Measurements from ENCODE around the gene ACSM6. TPM values are rescaled to one million over a fixed set of nuclear protein-coding genes. Genes with fewer than 3 reads are reported as not detected.

Gene ACSM6, protein sequence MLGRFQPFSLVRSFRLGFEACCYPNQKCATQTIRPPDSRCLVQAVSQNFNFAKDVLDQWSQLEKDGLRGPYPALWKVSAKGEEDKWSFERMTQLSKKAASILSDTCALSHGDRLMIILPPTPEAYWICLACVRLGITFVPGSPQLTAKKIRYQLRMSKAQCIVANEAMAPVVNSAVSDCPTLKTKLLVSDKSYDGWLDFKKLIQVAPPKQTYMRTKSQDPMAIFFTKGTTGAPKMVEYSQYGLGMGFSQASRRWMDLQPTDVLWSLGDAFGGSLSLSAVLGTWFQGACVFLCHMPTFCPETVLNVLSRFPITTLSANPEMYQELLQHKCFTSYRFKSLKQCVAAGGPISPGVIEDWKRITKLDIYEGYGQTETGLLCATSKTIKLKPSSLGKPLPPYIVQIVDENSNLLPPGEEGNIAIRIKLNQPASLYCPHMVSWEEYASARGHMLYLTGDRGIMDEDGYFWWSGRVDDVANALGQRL
- polyA plus RNA-seq (0.04 TPM in 1 of 3 replicates, not detected in the others), polyA minus RNA-seq (not detected in 3 replicates)
- not detected for polyA plus RNA-seq (2011; ENCODE audit: low read depth)
- polyA plus RNA-seq (2011; cell fraction: cytosol; rRNA removed): not detected in 2 replicates
- not detected in 2 replicates for polyA plus RNA-seq (2011; cell fraction: nucleus; rRNA removed)
- polyA plus RNA-seq (2012; ENCODE audit: low replicate concordance): not detected in 2 replicates
- not detected for polyA minus RNA-seq (2011; cell fraction: cytosol; rRNA and poly(A)+ RNA removed)
- not detected in 2 replicates for polyA minus RNA-seq (2011; cell fraction: nucleus; rRNA and poly(A)+ RNA removed)

- H3K4me1 ChIP-seq (ENCODE audit: control insufficient read depth, extremely low read depth, insufficient read depth, low read length): no peaks in the 10 kb centered on the region
- TF ChIP-seq, protein P1, sequence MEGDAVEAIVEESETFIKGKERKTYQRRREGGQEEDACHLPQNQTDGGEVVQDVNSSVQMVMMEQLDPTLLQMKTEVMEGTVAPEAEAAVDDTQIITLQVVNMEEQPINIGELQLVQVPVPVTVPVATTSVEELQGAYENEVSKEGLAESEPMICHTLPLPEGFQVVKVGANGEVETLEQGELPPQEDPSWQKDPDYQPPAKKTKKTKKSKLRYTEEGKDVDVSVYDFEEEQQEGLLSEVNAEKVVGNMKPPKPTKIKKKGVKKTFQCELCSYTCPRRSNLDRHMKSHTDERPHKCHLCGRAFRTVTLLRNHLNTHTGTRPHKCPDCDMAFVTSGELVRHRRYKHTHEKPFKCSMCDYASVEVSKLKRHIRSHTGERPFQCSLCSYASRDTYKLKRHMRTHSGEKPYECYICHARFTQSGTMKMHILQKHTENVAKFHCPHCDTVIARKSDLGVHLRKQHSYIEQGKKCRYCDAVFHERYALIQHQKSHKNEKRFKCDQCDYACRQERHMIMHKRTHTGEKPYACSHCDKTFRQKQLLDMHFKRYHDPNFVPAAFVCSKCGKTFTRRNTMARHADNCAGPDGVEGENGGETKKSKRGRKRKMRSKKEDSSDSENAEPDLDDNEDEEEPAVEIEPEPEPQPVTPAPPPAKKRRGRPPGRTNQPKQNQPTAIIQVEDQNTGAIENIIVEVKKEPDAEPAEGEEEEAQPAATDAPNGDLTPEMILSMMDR (optimal IDR thresholded peaks at IDR 0.05 in 1 of 3, IDR thresholded peaks at IDR 0.05 in 1 of 3, conservative IDR thresholded peaks at IDR 0.05 in 1 of 3; ENCODE audit: extremely low read depth in 1 of 3, insufficient read depth in 2 of 3, low read length in 3 of 3): no peak
- TF ChIP-seq EZH2 (IDR thresholded peaks at IDR 0.05; ENCODE audit: low read length): no peak
- no peaks in the 10 kb centered on the region for H3K27me3 ChIP-seq (ENCODE audit: control insufficient read depth, extremely low read depth, insufficient read depth, low read length)
- no peaks in the 10 kb centered on the region for H3K9me1 ChIP-seq (ENCODE audit: control insufficient read depth, extremely low read depth, insufficient read depth, low read length)
- DNase-seq (ENCODE audit: low read depth, low spot score) (no peak), FAIRE-seq (no peak)
- no peaks in the 10 kb centered on the region for H4K20me1 ChIP-seq (ENCODE audit: control insufficient read depth, extremely low read depth, insufficient read depth, low read length)
- H2AFZ ChIP-seq (ENCODE audit: control insufficient read depth, low read length): no peak within 1 kb of the TSS
- no peaks in the 10 kb centered on the region for H3K36me3 ChIP-seq (ENCODE audit: control insufficient read depth in 2 of 2, extremely low read depth in 1 of 2, insufficient read depth in 2 of 2, low read length in 2 of 2)
- no peaks in the 10 kb centered on the region for H3K9me3 ChIP-seq (ENCODE audit: control insufficient read depth, low read depth, low read length)
- no peak within 1 kb of the TSS for H3K9ac ChIP-seq (ENCODE audit: control insufficient read depth, extremely low read depth, insufficient read depth, low read length)
- H3K79me2 ChIP-seq (ENCODE audit: control insufficient read depth, insufficient read depth, low read length): no peaks in the 10 kb centered on the region
- no peak within 1 kb of the TSS for H3K4me2 ChIP-seq (ENCODE audit: control insufficient read depth, extremely low read depth, insufficient read depth, low read depth, low read length)
- no peak within 1 kb of the TSS for H3K27ac ChIP-seq (ENCODE audit: control insufficient read depth, insufficient read depth, low read length)
- H3K4me3 ChIP-seq (ENCODE audit: control insufficient read depth in 2 of 3, extremely low read depth in 1 of 3, insufficient read depth in 2 of 3, low read depth in 1 of 3, low read length in 3 of 3): no peak within 1 kb of the TSS
- dilution Hi-C loops (cut with MboI; ENCODE audit: extremely low pct_ligation_motif_present, low sequenced_read_pairs): no loop called here
Measured at GRCh38 chr10:95193944-95194343, at the start of gene ACSM6. ACSM6 (plus strand) TSS chr10:95194238; CDS start chr10:95194486, 248 bp downstream.

- dilution Hi-C loops (cut with MboI; ENCODE audit: extremely low pct_ligation_motif_present, low sequenced_read_pairs): no loop called here
- Histone ChIP-seq H3K4me2 (ENCODE audit: control insufficient read depth, extremely low read depth, insufficient read depth, low read depth, low read length) (no peak overlapping the region), H3K4me3 (ENCODE audit: control insufficient read depth in 2 of 3, extremely low read depth in 1 of 3, insufficient read depth in 2 of 3, low read depth in 1 of 3, low read length in 3 of 3) (no peak overlapping the region), H3K79me2 (ENCODE audit: control insufficient read depth, insufficient read depth, low read length) (no peaks in the 10 kb centered on the region), H2AFZ (ENCODE audit: control insufficient read depth, low read length) (no peak overlapping the region), H3K9me1 (ENCODE audit: control insufficient read depth, extremely low read depth, insufficient read depth, low read length) (no peaks in the 10 kb centered on the region), H3K27ac (ENCODE audit: control insufficient read depth, insufficient read depth, low read length) (no peak overlapping the region), H3K36me3 (ENCODE audit: control insufficient read depth in 2 of 2, extremely low read depth in 1 of 2, insufficient read depth in 2 of 2, low read length in 2 of 2) (no peaks in the 10 kb centered on the region), H3K27me3 (ENCODE audit: control insufficient read depth, extremely low read depth, insufficient read depth, low read length) (no peaks in the 10 kb centered on the region), H3K9ac (ENCODE audit: control insufficient read depth, extremely low read depth, insufficient read depth, low read length) (no peak overlapping the region), H4K20me1 (ENCODE audit: control insufficient read depth, extremely low read depth, insufficient read depth, low read length) (no peaks in the 10 kb centered on the region), H3K9me3 (ENCODE audit: control insufficient read depth, low read depth, low read length) (no peaks in the 10 kb centered on the region), H3K4me1 (ENCODE audit: control insufficient read depth, extremely low read depth, insufficient read depth, low read length) (peaks cover 5% of the 10 kb centered on the region)
- FAIRE-seq (no peak), DNase-seq (ENCODE audit: low read depth, low spot score) (no peak)
- TF ChIP-seq, protein P1 (optimal IDR thresholded peaks at IDR 0.05 in 1 of 3, IDR thresholded peaks at IDR 0.05 in 1 of 3, conservative IDR thresholded peaks at IDR 0.05 in 1 of 3; ENCODE audit: extremely low read depth in 1 of 3, insufficient read depth in 2 of 3, low read length in 3 of 3): no peak
- TF ChIP-seq EZH2 (IDR thresholded peaks at IDR 0.05; ENCODE audit: low read length): no peak
Measured at GRCh38 chr10:95168694-95169093, 25.3 kb upstream of the ACSM6 start.
